Parathyroid adenoma (tissue), 2 donors: ENCODE results near the gene KIF26B.
"Not testable (repeated sequence)": the region's sequence is repeated elsewhere in the genome, so short reads cannot be mapped to it uniquely, and the experiment has no call there.

Experiments used
- H2AFZ ChIP-seq: fragments of 300-600 bp; sonication (generic); one replicate; pipeline ENCODE4 v1.7.0; 2017; ENCODE audit warnings: antibody characterized with exemption, mild to moderate bottlenecking
- H3K27ac ChIP-seq: fragments of 300-600 bp; sonication (generic); one replicate; pipeline ENCODE4 v1.7.0; 2017
- H3K27me3 ChIP-seq: fragments of 300-600 bp; sonication (generic); one replicate; pipeline ENCODE4 v1.7.0; 2017; ENCODE audit warnings: low read length; ENCODE audit not compliant: control insufficient read depth, insufficient read depth
- H3K36me3 ChIP-seq: fragments of 300-600 bp; sonication (generic); one replicate; pipeline ENCODE4 v1.7.0; 2017; ENCODE audit warnings: low read length; ENCODE audit not compliant: control insufficient read depth, insufficient read depth
- H3K4me1 ChIP-seq: fragments of 300-600 bp; sonication (generic); one replicate; pipeline ENCODE4 v1.7.0; 2017; ENCODE audit warnings: control low read depth
- H3K4me2 ChIP-seq: fragments of 300-600 bp; sonication (generic); one replicate; pipeline ENCODE4 v1.7.0; 2017; ENCODE audit warnings: low read length
- H3K4me3 ChIP-seq: fragments of 300-600 bp; sonication (generic); one replicate; pipeline ENCODE4 v1.7.0; 2017; ENCODE audit warnings: low read depth, low read length
- H3K79me2 ChIP-seq: fragments of 300-600 bp; sonication (generic); one replicate; pipeline ENCODE4 v1.7.0; 2017; ENCODE audit warnings: control low read depth
- H3K9ac ChIP-seq: fragments of 300-600 bp; sonication (generic); one replicate; pipeline ENCODE4 v1.7.0; 2017; ENCODE audit warnings: mild to moderate bottlenecking
- H3K9me3 ChIP-seq: fragments of 300-600 bp; sonication (generic); one replicate; pipeline ENCODE4 v1.7.0; 2017; ENCODE audit warnings: low read length; ENCODE audit not compliant: control insufficient read depth
- CTCF ChIP-seq: fragments of 300-600 bp; sonication (generic); IDR thresholded peaks from one replicate; pipeline ENCODE4 v1.7.0; 2017; ENCODE audit warnings: antibody characterized with exemption, mild to moderate bottlenecking
- donor health status: primary hyperparathyroidism.

Gene KIF26B

GRCh38 chr1:245316784-245317183 is 162.0 kb downstream of the KIF26B start:
- Histone ChIP-seq H2AFZ (no peak overlapping the region), H3K4me2 (no peak overlapping the region), H3K79me2 (no peaks in the 10 kb centered on the region), H3K27ac (no peak overlapping the region), H3K9ac (no peak overlapping the region), H3K36me3 (no peaks in the 10 kb centered on the region), H3K9me3 (no peaks in the 10 kb centered on the region), H3K4me3 (no peak overlapping the region), H3K4me1 (no peaks in the 10 kb centered on the region), H3K27me3 (no peaks in the 10 kb centered on the region)
- TF ChIP-seq CTCF = no peak

GRCh38 chr1:245317217-245317616 is 162.4 kb downstream of the KIF26B start:
- no peak for TF ChIP-seq CTCF
- H3K4me3 ChIP-seq = no peak overlapping the region
- no peak overlapping the region for H3K27ac ChIP-seq
- no peak overlapping the region for H3K9ac ChIP-seq
- H3K27me3 ChIP-seq = no peaks in the 10 kb centered on the region
- no peaks in the 10 kb centered on the region for H3K9me3 ChIP-seq
- H3K79me2 ChIP-seq = no peaks in the 10 kb centered on the region
- H3K4me2 ChIP-seq = no peak overlapping the region
- no peak overlapping the region for H2AFZ ChIP-seq
- no peaks in the 10 kb centered on the region for H3K36me3 ChIP-seq
- H3K4me1 ChIP-seq = no peaks in the 10 kb centered on the region

- Histone ChIP-seq H3K79me2 (no peaks in the 10 kb centered on the region), H3K27ac (no peak overlapping the region)
- TF ChIP-seq CTCF = no peak
These were observed 164.3 kb downstream of the KIF26B start for GRCh38 chr1:245319094-245319493.

GRCh38 chr1:245322673-245323072 is 167.9 kb downstream of the KIF26B start:
- Histone ChIP-seq H3K9ac (no peak overlapping the region), H2AFZ (no peak overlapping the region), H3K4me1 (no peaks in the 10 kb centered on the region), H3K36me3 (no peaks in the 10 kb centered on the region), H3K9me3 (no peaks in the 10 kb centered on the region), H3K79me2 (no peaks in the 10 kb centered on the region), H3K27me3 (no peaks in the 10 kb centered on the region), H3K4me3 (no peak overlapping the region), H3K27ac (no peak overlapping the region), H3K4me2 (no peak overlapping the region)
- no peak for TF ChIP-seq CTCF

More at GRCh38 chr1:245319094-245319493, 164.3 kb downstream of the KIF26B start:
- no peaks in the 10 kb centered on the region for H3K4me1 ChIP-seq
- H3K9me3 ChIP-seq = no peaks in the 10 kb centered on the region
- H3K4me2 ChIP-seq = no peak overlapping the region
- H3K36me3 ChIP-seq = no peaks in the 10 kb centered on the region
- no peak overlapping the region for H3K9ac ChIP-seq
- H3K27me3 ChIP-seq = no peaks in the 10 kb centered on the region
- no peak overlapping the region for H3K4me3 ChIP-seq
- H2AFZ ChIP-seq = no peak overlapping the region

GRCh38 chr1:245323765-245324164 is 169.0 kb downstream of the KIF26B start:
- H3K27ac ChIP-seq, H3K27me3 ChIP-seq, H3K9me3 ChIP-seq, H3K9ac ChIP-seq, H3K4me3 ChIP-seq, H3K36me3 ChIP-seq, H3K4me2 ChIP-seq, H2AFZ ChIP-seq, H3K4me1 ChIP-seq, H3K79me2 ChIP-seq: not testable (repeated sequence)
